H9 (cell line): Measurements from ENCODE around the gene LRRC15. TPM values are rescaled to one million over a fixed set of nuclear protein-coding genes. Genes with fewer than 3 reads are reported as not detected.

Experiments used
- DNase-seq: peaks from one replicate; pipeline ENCODE4 v3.0.0-alpha.2; 2017
- H2AFZ ChIP-seq: one replicate; pipeline ENCODE4 v1.6.1; 2013; ENCODE audit warnings: mild to moderate bottlenecking, low read length, control low read depth, moderate library complexity
- H2AK5ac ChIP-seq: 2 replicates; pipeline ENCODE4 v1.6.1; 2013; ENCODE audit warnings: low read length, control low read depth, mixed read lengths; ENCODE audit not compliant: insufficient read length
- H2BK120ac ChIP-seq: one replicate; pipeline ENCODE4 v1.6.1; 2013; ENCODE audit warnings: low read depth, mild to moderate bottlenecking, low read length, control low read depth, inconsistent platforms; ENCODE audit not compliant: poor library complexity, severe bottlenecking
- H2BK12ac ChIP-seq: 2 replicates; pipeline ENCODE4 v1.6.1; 2013; ENCODE audit warnings: low read length, control low read depth, mixed read lengths, low read depth; ENCODE audit not compliant: insufficient read length
- H2BK15ac ChIP-seq: 2 replicates; pipeline ENCODE4 v1.6.1; 2013; ENCODE audit warnings: low read depth, low read length, control low read depth
- H2BK20ac ChIP-seq: one replicate; pipeline ENCODE4 v1.6.1; 2013; ENCODE audit warnings: low read depth, mild to moderate bottlenecking, low read length, control low read depth, inconsistent platforms; ENCODE audit not compliant: poor library complexity, severe bottlenecking
- H2BK5ac ChIP-seq: 2 replicates; pipeline ENCODE4 v1.6.1; 2013; ENCODE audit warnings: low read length, control low read depth, mixed read lengths; ENCODE audit not compliant: insufficient read length
- H3K14ac ChIP-seq: 2 replicates; pipeline ENCODE4 v1.6.1; 2013; ENCODE audit warnings: low read length, control low read depth; ENCODE audit not compliant: insufficient read depth
- H3K18ac ChIP-seq: 2 replicates; pipeline ENCODE4 v1.6.1; 2013; ENCODE audit warnings: low read depth, mild to moderate bottlenecking, mixed read lengths, low read length, control low read depth; ENCODE audit not compliant: insufficient read length
- H3K23ac ChIP-seq: 2 replicates; pipeline ENCODE4 v1.6.1; 2013; ENCODE audit warnings: low read length, control low read depth, mixed read lengths, low read depth; ENCODE audit not compliant: insufficient read length
- H3K23me2 ChIP-seq: 2 replicates; pipeline ENCODE4 v1.6.1; 2013; ENCODE audit warnings: low read depth, mild to moderate bottlenecking, mixed read lengths, low read length, control low read depth; ENCODE audit not compliant: insufficient read length, poor library complexity, severe bottlenecking
- H3K27ac ChIP-seq: 2 replicates; pipeline ENCODE4 v1.5.1; 2013; ENCODE audit warnings: low read length, control low read depth, mixed read lengths, low read depth; ENCODE audit not compliant: insufficient read length
- H3K27me3 ChIP-seq: 2 replicates; pipeline ENCODE4 v1.6.1; 2013; ENCODE audit warnings: low read length, control low read depth, inconsistent platforms; ENCODE audit not compliant: insufficient read depth
- H3K4ac ChIP-seq: 2 replicates; pipeline ENCODE4 v1.6.1; 2013; ENCODE audit warnings: low read depth, mild to moderate bottlenecking, control low read depth, inconsistent platforms, low read length, moderate library complexity
- H3K4me1 ChIP-seq: 2 replicates; pipeline ENCODE4 v1.6.1; 2013; ENCODE audit warnings: low read length, control low read depth, inconsistent platforms; ENCODE audit not compliant: insufficient read depth
- H3K4me2 ChIP-seq: 2 replicates; pipeline ENCODE4 v1.6.1; 2013; ENCODE audit warnings: low read length, control low read depth, mixed read lengths; ENCODE audit not compliant: insufficient read length, insufficient read depth
- H3K56ac ChIP-seq: 2 replicates; pipeline ENCODE4 v1.6.1; 2013; ENCODE audit warnings: low read depth, mild to moderate bottlenecking, mixed read lengths, low read length, control low read depth; ENCODE audit not compliant: insufficient read length
- H3K79me1 ChIP-seq: 2 replicates; pipeline ENCODE4 v1.6.1; 2013; ENCODE audit warnings: low read depth, mild to moderate bottlenecking, moderate library complexity, low read length, control low read depth, inconsistent platforms; ENCODE audit not compliant: insufficient read depth, poor library complexity, severe bottlenecking
- H3K79me2 ChIP-seq: 2 replicates; pipeline ENCODE4 v1.6.1; 2013; ENCODE audit warnings: low read length, control low read depth, inconsistent platforms; ENCODE audit not compliant: insufficient read depth
- H3K9ac ChIP-seq: 2 replicates; pipeline ENCODE4 v1.6.1; 2013; ENCODE audit warnings: low read length, control low read depth, mixed read lengths; ENCODE audit not compliant: insufficient read length; ENCODE audit errors: extremely low read depth
- H3K9me3 ChIP-seq: one replicate; pipeline ENCODE4 v1.6.1; 2013; ENCODE audit warnings: low read depth, low read length, inconsistent platforms; ENCODE audit not compliant: control insufficient read depth
- H3T11ph ChIP-seq: one replicate; pipeline ENCODE4 v1.6.1; 2013; ENCODE audit warnings: mild to moderate bottlenecking, low read length, control low read depth, inconsistent platforms
- H4K20me1 ChIP-seq: one replicate; pipeline ENCODE4 v1.6.1; 2013; ENCODE audit not compliant: control insufficient read depth, insufficient read length, insufficient read depth
- H4K5ac ChIP-seq: 2 replicates; pipeline ENCODE4 v1.6.1; 2013; ENCODE audit warnings: low read depth, mild to moderate bottlenecking, mixed read lengths, low read length, control low read depth; ENCODE audit not compliant: insufficient read length
- H4K8ac ChIP-seq: replicated peaks from 2 replicates; pipeline ENCODE4 v1.6.1; 2013; ENCODE audit warnings: low read length, control low read depth, mixed read lengths, low read depth; ENCODE audit not compliant: insufficient read length
- H4K91ac ChIP-seq: 2 replicates; pipeline ENCODE4 v1.6.1; 2013; ENCODE audit warnings: low read depth, mild to moderate bottlenecking, moderate library complexity, mixed read lengths, low read length, control low read depth; ENCODE audit not compliant: insufficient read length
- H3K27ac Mint-ChIP-seq, 3 experiments: 2 replicates in 2 of 3; 3 replicates in 1 of 3; pipeline ENCODE4 v1.8.0; 2020 to 2021; ENCODE audit warnings: mixed read lengths in 3 of 3, mild to moderate bottlenecking in 1 of 3, moderate library complexity in 1 of 3
- H3K27me3 Mint-ChIP-seq: 2 replicates; pipeline ENCODE4 v1.8.0; 2021; ENCODE audit warnings: low read depth, mild to moderate bottlenecking, moderate library complexity, mixed read lengths
- H3K36me3 Mint-ChIP-seq, 3 experiments: 2 replicates in 2 of 3; 3 replicates in 1 of 3; pipeline ENCODE4 v1.8.0; 2020 to 2021; ENCODE audit warnings: low read depth in 3 of 3, mixed read lengths in 3 of 3; ENCODE audit not compliant: insufficient read depth in 1 of 3
- H3K4me1 Mint-ChIP-seq, 2 experiments: 2 replicates each; pipeline ENCODE4 v1.8.0; 2020; ENCODE audit warnings: mixed read lengths in 2 of 2
- H3K4me3 Mint-ChIP-seq, 2 experiments: 2 replicates in 1 of 2; 3 replicates in 1 of 2; pipeline ENCODE4 v1.8.0; 2020 to 2021; ENCODE audit warnings: mild to moderate bottlenecking in 2 of 2, mixed read lengths in 2 of 2, moderate library complexity in 1 of 2
- H3K9me3 Mint-ChIP-seq, 2 experiments: 2 replicates in 1 of 2; 3 replicates in 1 of 2; pipeline ENCODE4 v1.8.0; 2020; ENCODE audit warnings: mild to moderate bottlenecking in 2 of 2, mixed read lengths in 2 of 2, moderate library complexity in 1 of 2
- CTCF ChIP-seq: fragments of 200-600 bp; sonication (generic); conservative IDR thresholded peaks from 3 replicates; pipeline ENCODE4 v1.8.0; 2021; ENCODE audit warnings: antibody characterized with exemption, mild to moderate bottlenecking
- WGBS: extraction: QIAGEN DNeasy Blood & Tissue Kit; methylation state at CpG from one replicate; pipeline ENCODE4 v1.1.7; 2013; ENCODE audit warnings: missing lambda C conversion rate, low lambda C conversion rate, mixed read lengths; ENCODE audit not compliant: insufficient read length; ENCODE audit errors: extremely low coverage; 5-methylcytosine and 5-hydroxymethylcytosine counted together
- total RNA-seq: library from RNA; stranded (reverse); gene quantifications from 2 replicates; pipeline ENCODE4 v1.2.1, GENCODE V29; 2021

LRRC15 gene
- total RNA-seq, 1 experiment from 2014 or later = 0.07 TPM

GRCh38 chr3:194346035-194346434 is 23.5 kb downstream of the LRRC15 start:
- no peak overlapping the region for H3K56ac ChIP-seq
- no peak overlapping the region for H4K91ac ChIP-seq
- H3K4me1 ChIP-seq = no peaks in the 10 kb centered on the region; the same call in 1 of the 2 replicates
- no peak for DNase-seq
- H3K27ac ChIP-seq = no peak overlapping the region
- no peak overlapping the region for H3T11ph ChIP-seq
- H2BK15ac ChIP-seq = no peak overlapping the region
- no peak overlapping the region for H4K8ac ChIP-seq
- H4K20me1 ChIP-seq = no peaks in the 10 kb centered on the region
- H3K18ac ChIP-seq = no peak overlapping the region
- no peak overlapping the region for H3K4ac ChIP-seq
- H3K4me1 Mint-ChIP-seq = peaks cover 12 to 13% of the 10 kb centered on the region in 2 experiments
- no peaks in the 10 kb centered on the region for H3K9me3 Mint-ChIP-seq
- H3K14ac ChIP-seq = no peak overlapping the region
- no CpG with 5 or more reads among the region's 9 CpGs for WGBS
- no peak overlapping the region for H3K27ac Mint-ChIP-seq
- H2AFZ ChIP-seq = no peak overlapping the region
- H2BK120ac ChIP-seq = no peak overlapping the region
- H2BK20ac ChIP-seq = no peak overlapping the region
- no peaks in the 10 kb centered on the region for H3K9me3 ChIP-seq
- no peaks in the 10 kb centered on the region for H3K23me2 ChIP-seq
- no peak overlapping the region for H3K4me2 ChIP-seq
- no peak overlapping the region for H3K9ac ChIP-seq
- H3K27me3 Mint-ChIP-seq = peaks cover 30% of the 10 kb centered on the region
- H3K79me2 ChIP-seq = no peaks in the 10 kb centered on the region
- no peak overlapping the region for H2BK12ac ChIP-seq
- no peak for TF ChIP-seq CTCF
- no peak overlapping the region for H2AK5ac ChIP-seq
- H3K79me1 ChIP-seq = no peaks in the 10 kb centered on the region
- H3K27me3 ChIP-seq = no peaks in the 10 kb centered on the region; the same call in 1 of the 2 replicates
- no peak overlapping the region for H4K5ac ChIP-seq
- no peaks in the 10 kb centered on the region for H3K36me3 Mint-ChIP-seq
- no peak overlapping the region for H3K4me3 Mint-ChIP-seq
- H3K23ac ChIP-seq = no peak overlapping the region
- no peak overlapping the region for H2BK5ac ChIP-seq
